Measurements from ENCODE around the gene PIK3CB. TPM values are rescaled to one million over a fixed set of nuclear protein-coding genes. Genes with fewer than 3 reads are reported as not detected.
"Not testable (repeated sequence)": the region's sequence is repeated elsewhere in the genome, so short reads cannot be mapped to it uniquely, and the experiment has no call there.

PIK3CB gene
- total RNA-seq, 1 experiment from 2014 or later: 35.6 TPM

DNA sequence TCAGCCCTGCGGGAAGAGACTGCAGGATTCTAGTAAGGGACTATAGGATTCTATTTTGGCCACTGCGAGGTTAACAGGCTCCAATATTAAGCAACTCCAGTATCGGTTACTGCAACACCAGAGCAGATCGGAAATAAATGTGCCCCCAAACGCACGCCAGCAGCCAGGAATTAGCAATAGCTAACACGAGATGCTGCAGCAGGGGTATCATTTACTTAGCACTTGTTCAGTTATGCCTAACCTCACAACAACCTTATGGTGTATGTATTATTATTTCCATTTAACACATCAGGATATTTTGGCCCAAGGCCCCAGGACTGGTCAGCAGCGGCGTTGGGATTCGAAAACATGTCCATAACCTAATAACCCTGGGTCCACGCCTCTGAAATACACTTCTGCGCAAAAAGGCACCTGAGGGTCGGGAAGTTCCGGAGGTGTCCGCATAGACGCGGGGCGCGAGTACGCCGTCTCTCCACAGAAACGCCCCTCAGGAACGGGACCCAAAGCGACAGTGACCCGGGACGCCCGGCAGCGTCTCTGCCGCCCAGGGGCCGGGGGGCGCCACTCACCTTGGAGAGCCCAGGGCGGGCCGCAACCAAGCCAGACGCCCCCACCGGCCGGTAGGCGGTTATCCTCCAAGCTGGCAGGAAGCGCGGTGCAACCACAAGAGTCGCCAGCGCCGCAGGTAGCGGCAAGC is 681 bp downstream of the PIK3CB start:
- no peak overlapping the region for H4K5ac ChIP-seq (ENCODE audit: insufficient read length, low read depth, low read length)

DNA sequence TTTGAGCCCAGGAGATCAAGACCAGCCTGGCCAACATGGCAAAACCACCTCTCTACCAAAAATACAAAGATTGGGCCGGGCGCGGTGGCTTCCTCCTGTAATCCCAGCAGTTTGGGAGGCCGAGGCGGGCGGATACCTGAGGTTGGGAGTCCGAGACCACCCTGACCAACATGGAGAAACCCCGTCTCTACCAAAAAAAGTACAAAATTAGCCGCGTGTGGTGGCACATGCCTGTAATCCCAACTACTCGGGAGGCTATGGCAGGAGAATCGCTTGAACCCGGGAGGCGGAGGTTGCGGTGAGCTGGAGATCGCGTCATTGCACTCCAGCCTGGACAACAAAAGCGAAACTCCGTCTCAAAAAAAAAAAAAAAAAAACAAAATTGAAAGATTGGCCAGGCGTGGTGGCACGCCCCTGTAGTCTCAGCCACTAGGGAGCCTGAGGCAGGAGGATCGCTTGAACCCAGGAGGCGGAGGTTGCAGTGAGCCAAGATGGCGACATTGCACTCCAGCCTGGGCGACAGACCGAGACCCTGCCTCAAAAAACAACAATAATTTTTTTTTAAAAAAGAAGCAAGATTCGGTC is 2.2 kb downstream of the PIK3CB start:
- not testable (repeated sequence) for H2AFZ ChIP-seq (ENCODE audit: low read length); H3K4me2 ChIP-seq (ENCODE audit: insufficient read depth, insufficient read length, low read length); H2AK5ac ChIP-seq (ENCODE audit: insufficient read length, low read length); H4K20me1 ChIP-seq (ENCODE audit: control insufficient read depth, insufficient read depth, insufficient read length); H4K5ac ChIP-seq (ENCODE audit: insufficient read length, low read depth, low read length); H3K27ac Mint-ChIP-seq; H3K9ac ChIP-seq (ENCODE audit: extremely low read depth, insufficient read length, low read length); H3K27me3 Mint-ChIP-seq (ENCODE audit: low read depth); DNase-seq; H3K4ac ChIP-seq (ENCODE audit: low read depth, low read length); H3K9me3 Mint-ChIP-seq; H3K27me3 ChIP-seq (ENCODE audit: insufficient read depth, low read length); H2BK120ac ChIP-seq (ENCODE audit: low read depth, low read length, poor library complexity, severe bottlenecking); H4K91ac ChIP-seq (ENCODE audit: insufficient read length, low read depth, low read length); H2BK20ac ChIP-seq (ENCODE audit: low read depth, low read length, poor library complexity, severe bottlenecking); H3K18ac ChIP-seq (ENCODE audit: insufficient read length, low read depth, low read length); H2BK15ac ChIP-seq (ENCODE audit: low read depth, low read length); H3K14ac ChIP-seq (ENCODE audit: insufficient read depth, low read length); H3T11ph ChIP-seq (ENCODE audit: low read length); H3K4me1 ChIP-seq (ENCODE audit: insufficient read depth, low read length); H3K9me3 ChIP-seq (ENCODE audit: control insufficient read depth, low read depth, low read length); H4K8ac ChIP-seq (replicated peaks; ENCODE audit: insufficient read length, low read depth, low read length); H2BK5ac ChIP-seq (ENCODE audit: insufficient read length, low read length); H3K23ac ChIP-seq (ENCODE audit: insufficient read length, low read depth, low read length); H3K79me1 ChIP-seq (ENCODE audit: insufficient read depth, low read depth, low read length, poor library complexity, severe bottlenecking); H2BK12ac ChIP-seq (ENCODE audit: insufficient read length, low read depth, low read length); H3K56ac ChIP-seq (ENCODE audit: insufficient read length, low read depth, low read length); H3K27ac ChIP-seq (ENCODE audit: insufficient read length, low read depth, low read length)
- WGBS (ENCODE audit: extremely low coverage, insufficient read length, low lambda C conversion rate): no CpG with 5 or more reads among the region's 27 CpGs
- Histone ChIP-seq H3K23me2 (ENCODE audit: insufficient read length, low read depth, low read length, poor library complexity, severe bottlenecking) (peaks cover 14% of the 10 kb centered on the region), H3K79me2 (ENCODE audit: insufficient read depth, low read length) (peaks cover 15% of the 10 kb centered on the region)
- Mint-ChIP-seq H3K4me3 (peak overlapping the region in 1 of 2 experiments; percentile 12; a peak in 2 of 5 replicates), H3K4me1 (peaks cover 17 to 36% of the 10 kb centered on the region in 2 experiments), H3K36me3 (ENCODE audit: insufficient read depth in 1 of 3, low read depth in 3 of 3) (peaks cover 7 to 24% (median 9%) of the 10 kb centered on the region in 3 experiments)

More for the DNA sequence above, 681 bp downstream of the PIK3CB start:
- Histone ChIP-seq H3K23me2 (ENCODE audit: insufficient read length, low read depth, low read length, poor library complexity, severe bottlenecking) (peaks cover 14% of the 10 kb centered on the region), H3K56ac (ENCODE audit: insufficient read length, low read depth, low read length) (no peak overlapping the region), H3K27ac (ENCODE audit: insufficient read length, low read depth, low read length) (no peak overlapping the region), H4K8ac (replicated peaks; ENCODE audit: insufficient read length, low read depth, low read length) (no peak overlapping the region), H3K23ac (ENCODE audit: insufficient read length, low read depth, low read length) (no peak overlapping the region), H2BK120ac (ENCODE audit: low read depth, low read length, poor library complexity, severe bottlenecking) (no peak overlapping the region), H3K79me1 (ENCODE audit: insufficient read depth, low read depth, low read length, poor library complexity, severe bottlenecking) (peaks cover 4% of the 10 kb centered on the region), H4K20me1 (ENCODE audit: control insufficient read depth, insufficient read depth, insufficient read length) (no peaks in the 10 kb centered on the region), H2AK5ac (ENCODE audit: insufficient read length, low read length) (no peak overlapping the region), H2AFZ (ENCODE audit: low read length) (no peak overlapping the region), H3T11ph (ENCODE audit: low read length) (no peak overlapping the region), H3K18ac (ENCODE audit: insufficient read length, low read depth, low read length) (no peak overlapping the region), H2BK15ac (ENCODE audit: low read depth, low read length) (no peak overlapping the region), H2BK12ac (ENCODE audit: insufficient read length, low read depth, low read length) (no peak overlapping the region), H3K27me3 (ENCODE audit: insufficient read depth, low read length) (no peaks in the 10 kb centered on the region), H3K4me1 (ENCODE audit: insufficient read depth, low read length) (0 out of 2 replicates have a peak, but pooled peaks cover 2% of the 10 kb centered on the region), H3K4me2 (ENCODE audit: insufficient read depth, insufficient read length, low read length) (peak overlapping the region; percentile 91), H3K9ac (ENCODE audit: extremely low read depth, insufficient read length, low read length) (peak overlapping the region; percentile 81), H3K79me2 (ENCODE audit: insufficient read depth, low read length) (peaks cover 13% of the 10 kb centered on the region), H3K14ac (ENCODE audit: insufficient read depth, low read length) (peak overlapping the region; percentile 61), H2BK5ac (ENCODE audit: insufficient read length, low read length) (no peak overlapping the region), H4K91ac (ENCODE audit: insufficient read length, low read depth, low read length) (no peak overlapping the region), H3K4ac (ENCODE audit: low read depth, low read length) (no peak overlapping the region), H3K9me3 (ENCODE audit: control insufficient read depth, low read depth, low read length) (no peaks in the 10 kb centered on the region), H2BK20ac (ENCODE audit: low read depth, low read length, poor library complexity, severe bottlenecking) (no peak overlapping the region)
- Mint-ChIP-seq H3K4me1 (peaks cover 17 to 36% of the 10 kb centered on the region in 2 experiments), H3K36me3 (ENCODE audit: insufficient read depth in 1 of 3, low read depth in 3 of 3) (peaks cover 7 to 24% (median 9%) of the 10 kb centered on the region in 3 experiments), H3K4me3 (peak overlapping the region; percentile 76 to 92), H3K27ac (peak overlapping the region in 2 of 3 experiments; percentile 44 to 81; a peak in 4 of 7 replicates), H3K9me3 (no peaks in the 10 kb centered on the region; a peak in 1 of 5 replicates), H3K27me3 (ENCODE audit: low read depth) (no peaks in the 10 kb centered on the region)
- DNase-seq: no peak
- no CpG with 5 or more reads among the region's 43 CpGs for WGBS (ENCODE audit: extremely low coverage, insufficient read length, low lambda C conversion rate)
- TF ChIP-seq CTCF (conservative IDR thresholded peaks at IDR 0.05): peak; percentile 58
